GM21515 (cell line): ENCODE measurements around the gene ABCA6.
"Not testable (repeated sequence)": the region's sequence is repeated elsewhere in the genome, so short reads cannot be mapped to it uniquely, and the experiment has no call there.

Experiments
- ATAC-seq: cut with Tn5 transposase; IDR thresholded peaks from one replicate; pipeline ENCODE4 v1.9.1; 2021; ENCODE audit not compliant: unreplicated experiment

Gene ABCA6

DNA sequence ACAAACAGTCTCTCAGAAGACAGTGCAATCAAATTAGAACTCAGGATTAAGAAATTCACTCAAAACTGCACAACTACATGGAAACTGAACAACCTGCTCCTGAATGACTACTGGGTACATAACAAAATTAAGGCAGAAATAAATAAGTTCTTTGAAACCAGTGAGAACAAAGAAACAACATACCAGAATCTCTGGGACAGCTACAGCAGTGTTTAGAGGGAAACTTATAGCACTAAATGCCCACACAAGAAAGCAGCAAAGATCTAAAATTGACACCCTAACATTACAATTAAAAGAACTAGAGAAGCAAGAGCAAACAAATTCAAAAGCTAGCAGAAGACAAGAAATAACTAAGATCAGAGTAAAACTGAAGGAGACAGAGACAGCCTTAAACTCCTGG lies 68.3 kb downstream of the ABCA6 start:
- not testable (repeated sequence) for ATAC-seq

DNA sequence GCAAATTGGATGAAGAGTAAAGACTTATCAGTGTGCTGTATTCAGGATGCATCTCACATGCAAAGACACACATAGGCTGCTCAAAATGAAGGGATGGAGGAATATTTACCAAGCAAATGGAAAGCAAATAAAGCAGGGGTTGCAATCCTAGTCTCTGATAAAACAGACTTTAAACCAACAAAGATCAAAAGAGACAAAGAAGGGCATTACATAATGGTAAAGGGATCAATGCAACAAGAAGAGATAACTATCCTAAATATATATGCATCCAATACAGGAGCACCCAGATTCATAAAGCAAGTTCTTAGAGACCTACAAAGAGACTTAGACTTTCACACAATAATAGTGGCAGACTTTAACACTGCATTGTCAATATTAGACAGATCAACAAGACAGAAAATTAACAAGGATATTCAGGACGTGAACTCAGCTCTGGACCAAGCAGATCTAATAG lies 68.9 kb downstream of the ABCA6 start:
- not testable (repeated sequence) for ATAC-seq

DNA sequence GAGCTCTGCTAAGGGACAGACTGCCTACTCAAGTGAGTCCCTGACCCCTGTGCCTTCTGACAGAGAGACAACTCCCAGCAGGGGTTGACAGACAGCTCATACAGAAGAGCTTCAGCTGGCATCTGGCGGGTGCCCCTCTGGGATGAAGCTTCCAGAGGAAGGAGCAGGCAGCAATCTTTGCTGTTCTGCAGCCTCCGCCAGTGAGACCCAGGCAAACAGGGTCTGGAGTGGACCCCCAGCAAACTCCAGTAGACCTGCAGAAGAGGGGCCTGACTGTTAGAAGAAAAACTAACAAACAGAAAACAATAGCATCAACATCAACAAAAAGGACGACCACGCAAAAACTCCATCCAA lies 70.5 kb downstream of the ABCA6 start:
- not testable (repeated sequence) for ATAC-seq

DNA sequence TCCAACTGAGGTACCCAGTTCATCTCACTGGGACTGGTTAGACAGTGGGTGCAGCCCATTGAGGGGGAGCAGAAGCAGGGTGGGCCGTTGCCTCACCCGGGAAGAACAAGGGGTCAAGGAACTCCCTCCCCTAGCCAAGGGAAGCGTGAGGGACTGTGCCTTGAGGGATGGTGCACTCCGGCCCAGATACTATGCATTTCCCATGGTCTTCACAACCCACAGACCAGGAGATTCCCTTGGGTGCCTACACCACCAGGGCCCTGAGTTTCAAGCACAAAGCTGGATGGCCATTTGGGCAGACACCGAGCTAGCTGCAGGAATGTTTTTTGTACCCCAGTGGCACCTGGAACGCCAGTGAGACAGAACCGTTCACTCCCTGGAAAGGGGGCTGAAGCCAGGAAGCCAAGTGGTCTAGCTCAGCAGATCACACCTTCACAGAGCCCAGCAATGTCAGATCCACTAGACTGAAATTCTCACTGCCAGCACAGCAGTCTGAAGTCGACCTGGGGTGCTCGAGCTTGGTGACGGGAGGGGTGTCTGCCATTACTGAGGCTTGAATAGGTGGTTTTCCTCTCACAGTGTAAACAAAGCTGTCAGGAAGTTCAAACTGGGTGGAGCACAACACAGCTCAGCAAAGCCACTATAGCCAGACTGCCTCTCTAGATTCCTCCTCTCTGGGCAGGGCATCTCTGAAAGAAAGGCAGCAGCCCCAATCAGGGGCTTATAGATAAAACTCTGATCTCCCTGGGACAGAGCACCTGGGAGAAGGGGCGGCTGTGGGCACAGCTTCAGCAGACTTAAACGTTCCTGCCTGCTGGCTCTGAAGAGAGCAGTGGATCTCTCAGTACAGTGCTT lies 71.1 kb downstream of the ABCA6 start:
- not testable (repeated sequence) for ATAC-seq

DNA sequence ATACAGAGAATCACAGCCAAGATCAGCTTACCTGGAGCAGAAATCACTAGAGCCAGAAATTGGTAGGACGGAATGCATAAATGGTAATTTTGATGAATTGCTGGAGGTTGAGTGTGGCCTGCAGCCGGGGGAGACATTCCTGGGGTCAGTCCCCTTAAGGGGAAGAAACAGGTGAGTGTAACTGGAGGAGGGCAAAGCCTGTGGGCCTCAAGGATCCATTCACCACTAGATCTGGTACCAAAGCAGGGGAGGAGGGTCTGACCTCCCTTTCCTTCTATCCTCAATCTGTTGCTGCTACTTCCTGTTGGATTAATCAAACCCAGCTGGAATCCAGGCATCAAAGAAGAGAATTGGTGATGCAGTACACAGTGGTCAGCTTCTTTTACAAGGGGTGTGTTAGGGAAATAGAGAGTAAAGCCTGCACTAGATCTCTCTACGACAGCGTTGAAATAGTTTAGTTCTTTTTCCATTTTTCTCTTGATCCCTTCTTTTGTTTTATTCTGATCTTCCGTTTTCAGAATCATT lies 72.4 kb downstream of the ABCA6 start:
- no peak for ATAC-seq

DNA sequence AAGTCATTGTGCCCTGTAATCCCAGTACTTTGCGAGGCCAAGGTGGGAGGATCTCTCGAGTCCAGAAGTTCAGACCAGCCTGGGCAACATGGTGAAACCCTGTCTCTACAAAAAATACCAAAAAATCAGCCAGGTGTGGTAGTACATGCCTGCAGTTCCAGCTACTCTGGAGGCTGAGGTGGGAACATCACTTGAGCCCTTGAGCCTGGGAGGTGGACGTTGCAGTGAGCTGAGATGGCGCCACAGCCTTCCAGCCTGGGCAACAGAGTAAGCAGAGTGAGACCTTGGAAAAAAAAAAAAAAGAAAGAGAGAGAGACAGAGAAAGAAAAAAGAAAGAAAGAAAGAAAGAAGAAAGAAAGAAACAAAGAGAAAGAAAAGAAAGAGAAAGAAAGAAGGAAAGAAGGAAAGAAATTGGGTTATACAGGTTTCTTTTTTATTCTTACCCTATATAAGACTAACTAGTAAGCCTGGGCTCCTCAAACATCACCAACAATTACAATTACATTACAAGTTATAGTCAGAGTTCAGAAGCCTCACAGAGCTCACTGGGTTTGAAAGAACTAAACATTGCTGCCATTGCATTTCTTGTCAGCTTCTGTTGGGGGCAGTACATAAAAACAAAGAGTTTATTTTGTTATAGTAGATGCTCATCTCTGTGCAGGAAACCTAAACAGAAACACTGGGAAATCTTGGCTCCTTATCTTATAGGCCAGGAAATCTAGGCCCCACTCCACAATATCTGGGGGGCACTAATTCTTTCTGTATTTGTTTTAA lies 74.2 kb downstream of the ABCA6 start:
- no peak for ATAC-seq

DNA sequence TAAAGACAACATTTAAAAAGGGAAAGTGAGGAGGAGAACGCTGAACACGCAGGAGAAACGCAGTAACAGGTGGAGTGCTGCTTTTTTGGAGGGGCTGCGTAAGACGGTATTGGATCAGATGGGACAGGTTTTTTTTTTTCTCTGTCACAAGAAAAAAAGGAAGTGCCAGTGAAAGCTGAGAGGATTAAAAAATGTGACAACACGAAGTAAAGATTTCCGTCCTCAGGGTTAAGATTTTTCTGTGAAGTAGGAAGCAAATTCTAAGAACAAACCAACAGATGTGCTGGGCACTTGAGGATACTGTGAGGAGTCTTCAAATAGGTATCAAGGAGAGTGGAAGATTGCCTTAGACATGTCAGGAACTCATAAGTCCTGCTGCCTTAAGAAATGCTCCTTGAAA lies 75.2 kb downstream of the ABCA6 start:
- no peak for ATAC-seq

DNA sequence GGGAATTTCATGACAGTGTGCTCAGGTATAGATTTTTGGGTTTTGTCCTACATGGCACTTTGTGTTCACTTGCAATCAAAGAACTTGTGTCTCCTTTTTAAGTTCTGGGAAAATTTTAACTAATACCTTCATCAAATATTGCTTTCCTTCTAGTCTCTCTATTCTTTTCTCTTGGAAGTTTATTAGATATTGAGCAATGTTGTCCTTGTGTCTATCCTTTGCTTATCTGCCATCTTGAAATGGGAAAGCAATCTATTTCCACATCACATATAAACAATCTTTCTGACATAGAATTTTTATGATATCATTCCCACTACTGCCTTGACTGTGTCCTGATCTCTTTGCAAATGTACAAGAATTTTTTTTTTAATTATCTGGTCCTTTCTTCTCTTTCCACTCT lies 76.6 kb downstream of the ABCA6 start:
- no peak for ATAC-seq

DNA sequence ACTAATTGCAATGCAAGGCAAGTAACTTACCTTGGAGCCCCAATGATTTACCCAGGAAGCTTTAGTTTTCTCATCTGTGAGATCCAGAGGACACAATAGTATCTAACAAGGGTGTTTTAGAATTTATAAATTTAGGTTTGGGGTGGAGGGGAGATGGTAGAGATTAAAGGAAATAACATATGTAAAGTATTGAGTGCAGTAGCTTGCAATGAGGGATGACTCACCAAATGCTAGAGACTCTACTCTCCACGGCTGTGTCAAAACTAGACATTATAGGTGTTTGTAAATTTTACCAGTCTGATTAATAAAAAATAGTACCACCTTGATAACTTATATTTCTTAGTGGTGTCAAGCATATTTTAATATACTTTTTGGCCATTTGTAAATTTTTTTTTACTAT lies 77.2 kb downstream of the ABCA6 start:
- ATAC-seq = no peak

DNA sequence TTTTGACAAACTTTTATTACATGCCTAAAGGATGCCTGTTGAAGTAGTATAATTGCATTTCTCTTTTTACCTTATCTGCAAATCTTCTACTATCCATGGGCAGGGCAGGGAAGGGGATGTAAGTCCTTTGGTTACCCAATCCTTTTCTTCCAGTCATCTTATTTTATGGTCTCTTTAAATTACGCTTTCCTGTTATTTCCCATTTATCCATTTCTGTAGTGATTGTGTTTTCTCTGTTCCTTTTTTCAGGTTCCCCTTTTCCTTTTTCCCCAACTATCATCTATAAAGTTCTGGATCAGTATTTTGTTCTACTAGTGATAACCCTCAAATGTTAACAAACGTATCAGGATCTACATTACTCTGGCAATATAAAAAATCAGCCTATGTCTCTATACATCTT lies 77.7 kb downstream of the ABCA6 start:
- no peak for ATAC-seq

DNA sequence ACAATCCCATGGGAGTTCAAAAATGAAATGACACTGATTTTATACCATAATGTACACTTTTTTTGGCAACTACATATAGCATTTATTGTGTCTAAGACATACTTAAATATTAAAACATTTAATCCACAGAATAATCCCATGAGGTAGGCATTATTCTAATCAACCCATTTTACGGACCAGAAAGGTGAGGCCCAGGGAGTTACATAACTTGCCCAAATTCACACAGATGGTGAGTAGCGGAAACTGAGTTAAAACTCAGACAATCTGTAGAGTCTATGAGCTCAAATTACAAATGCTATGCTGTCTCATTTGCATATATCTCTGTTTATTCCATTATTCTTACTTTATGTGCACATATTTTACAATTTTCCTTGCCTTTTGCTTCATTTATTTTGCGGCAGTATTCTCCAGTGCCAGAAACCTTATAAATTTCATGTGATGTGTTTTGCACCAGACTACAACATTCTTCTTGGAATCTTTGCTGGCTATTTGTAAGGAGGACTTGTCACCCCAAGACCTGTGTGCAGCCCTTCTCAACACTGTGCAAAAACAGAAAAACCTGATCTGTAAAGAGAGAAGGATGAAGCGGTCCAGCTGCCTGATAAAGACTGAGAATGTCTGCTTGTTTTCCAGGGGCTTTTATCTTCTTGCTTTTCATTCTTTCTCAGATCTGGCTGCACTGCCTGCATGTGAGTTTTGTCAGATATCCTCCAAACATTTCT lies 78.7 kb downstream of the ABCA6 start:
- ATAC-seq = no peak

DNA sequence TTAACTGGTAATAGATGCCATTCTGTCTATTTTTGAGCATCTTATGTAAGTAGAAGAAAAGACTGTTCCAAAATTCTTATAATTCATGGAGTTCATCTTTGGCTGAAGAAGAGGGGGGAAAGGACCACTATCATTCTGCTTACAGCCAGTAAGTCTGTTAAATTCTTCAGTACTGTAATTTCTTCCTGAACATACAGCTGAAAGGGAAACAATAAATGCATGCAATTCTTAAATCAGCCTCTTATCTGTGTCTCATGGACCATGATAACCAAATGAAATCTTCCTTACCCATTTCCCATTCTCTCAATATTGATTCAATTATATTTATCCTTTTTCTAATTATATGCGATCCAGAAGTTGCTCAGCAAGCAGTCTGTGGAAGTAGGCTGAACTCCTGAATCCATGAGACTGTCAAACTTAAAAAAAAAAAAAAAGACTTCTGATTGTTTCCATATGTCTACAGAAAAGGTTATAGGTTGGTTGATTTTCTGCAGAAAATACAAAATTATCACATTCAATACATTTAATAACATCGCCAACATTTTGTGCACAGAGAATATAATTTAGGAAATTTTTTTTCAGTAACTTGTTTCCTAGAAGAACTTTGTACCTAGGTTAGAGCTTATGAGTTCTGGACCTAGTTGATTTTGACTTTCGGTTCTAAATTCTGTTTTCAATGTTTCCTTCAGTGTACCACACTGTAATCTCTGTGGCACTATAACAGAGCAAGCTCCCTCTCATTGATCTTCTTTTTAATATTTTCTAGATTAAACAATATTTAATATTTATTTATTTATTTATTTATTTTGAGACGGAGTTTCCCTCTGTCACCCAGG lies 79.8 kb downstream of the ABCA6 start:
- no peak for ATAC-seq

DNA sequence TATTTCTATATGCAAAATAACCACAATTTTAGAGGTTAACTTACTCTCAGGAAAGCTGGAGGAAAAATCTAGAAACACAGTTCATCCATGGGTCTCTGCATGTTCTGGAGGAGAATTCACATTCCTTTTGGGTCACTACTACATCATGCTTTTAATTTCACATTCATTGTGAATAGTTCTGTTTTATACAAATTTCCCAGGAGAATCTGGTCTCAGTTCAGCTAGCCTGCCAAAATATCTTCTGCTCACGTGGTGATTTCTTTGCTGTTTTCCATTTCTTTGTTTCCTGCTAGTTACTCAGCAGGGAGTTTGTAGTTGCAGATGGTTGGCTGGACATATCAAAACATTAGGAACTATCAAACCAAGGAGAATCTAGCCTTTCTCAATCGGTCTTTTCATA lies 80.9 kb downstream of the ABCA6 start, which contains the start of gene ABCA9:
ABCA9 (minus strand) TSS at position 106 of the 400 bp plus-strand sequence. CDS start 9,801 bp downstream, outside the sequence.
- no peak for ATAC-seq

DNA sequence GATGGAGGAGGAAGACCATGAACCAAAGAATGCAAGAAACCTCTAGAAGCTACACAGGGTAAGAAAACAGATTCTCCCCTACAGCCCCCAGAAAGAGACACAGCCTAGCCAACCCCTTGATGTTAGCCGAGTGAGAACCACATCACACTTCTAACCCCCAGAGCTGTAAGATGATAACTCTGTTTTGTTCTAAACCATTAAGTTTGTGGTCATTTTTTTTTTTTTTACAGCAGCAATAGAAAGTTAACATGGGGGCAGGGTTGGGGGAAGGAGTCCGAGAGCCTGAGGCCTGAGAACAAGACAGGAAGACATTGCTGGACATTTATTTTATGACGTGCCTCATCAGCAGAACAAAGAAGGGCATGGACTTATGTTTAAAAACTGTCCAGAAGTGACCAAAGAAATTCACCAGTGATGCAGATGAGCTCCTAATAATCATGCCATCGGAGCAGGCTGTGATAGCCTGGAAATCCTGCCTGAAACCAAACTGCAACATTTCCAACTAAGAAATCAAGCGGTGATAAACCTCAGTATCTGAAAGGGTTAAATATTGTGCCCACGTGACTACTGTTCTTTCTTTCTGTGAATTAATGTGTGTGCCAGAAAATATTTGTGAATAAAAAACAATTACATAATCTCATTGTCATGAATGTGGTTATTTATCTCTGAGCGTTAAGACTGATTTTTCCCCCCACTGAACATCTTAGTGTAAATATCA lies 82.1 kb downstream of the ABCA6 start:
- no peak for ATAC-seq

DNA sequence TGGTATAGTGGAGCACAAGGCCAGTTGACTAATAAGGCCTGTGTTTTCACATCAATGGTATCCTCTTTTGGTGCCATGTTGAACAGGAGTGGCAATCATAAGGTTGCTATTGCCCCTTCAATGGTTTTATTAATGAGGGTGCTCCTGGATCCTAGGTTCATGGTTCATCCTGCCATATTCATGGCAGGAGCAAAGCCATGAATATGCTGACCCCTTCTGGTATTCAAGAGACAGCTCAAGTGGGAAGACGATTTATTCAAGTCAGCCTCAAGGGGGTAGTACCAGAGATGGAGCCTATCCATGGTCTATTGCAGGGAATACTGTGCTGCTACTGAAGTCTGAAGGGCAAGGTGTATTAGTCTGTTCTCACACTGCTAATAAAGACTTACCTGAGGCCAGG lies 83.5 kb downstream of the ABCA6 start:
- ATAC-seq = no peak

DNA sequence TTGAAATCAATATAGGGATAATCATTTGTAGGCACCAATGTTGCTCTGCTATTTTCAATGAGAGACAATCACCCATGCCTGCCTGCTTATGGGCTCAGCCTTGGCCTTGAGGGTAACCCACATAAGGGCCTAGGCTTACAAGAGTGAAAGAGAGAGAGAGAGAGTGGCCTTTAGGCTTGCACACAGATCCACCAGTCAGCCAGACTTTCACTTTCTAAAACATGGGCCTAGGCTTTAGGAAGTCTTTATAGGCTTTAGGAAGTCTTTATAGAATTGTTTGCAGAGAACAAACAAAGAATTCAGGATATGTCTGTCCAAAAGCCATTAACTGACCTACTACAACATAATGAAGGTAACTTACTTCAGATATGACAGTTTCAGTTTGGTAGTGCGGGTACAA lies 84.4 kb downstream of the ABCA6 start:
- ATAC-seq = no peak

DNA sequence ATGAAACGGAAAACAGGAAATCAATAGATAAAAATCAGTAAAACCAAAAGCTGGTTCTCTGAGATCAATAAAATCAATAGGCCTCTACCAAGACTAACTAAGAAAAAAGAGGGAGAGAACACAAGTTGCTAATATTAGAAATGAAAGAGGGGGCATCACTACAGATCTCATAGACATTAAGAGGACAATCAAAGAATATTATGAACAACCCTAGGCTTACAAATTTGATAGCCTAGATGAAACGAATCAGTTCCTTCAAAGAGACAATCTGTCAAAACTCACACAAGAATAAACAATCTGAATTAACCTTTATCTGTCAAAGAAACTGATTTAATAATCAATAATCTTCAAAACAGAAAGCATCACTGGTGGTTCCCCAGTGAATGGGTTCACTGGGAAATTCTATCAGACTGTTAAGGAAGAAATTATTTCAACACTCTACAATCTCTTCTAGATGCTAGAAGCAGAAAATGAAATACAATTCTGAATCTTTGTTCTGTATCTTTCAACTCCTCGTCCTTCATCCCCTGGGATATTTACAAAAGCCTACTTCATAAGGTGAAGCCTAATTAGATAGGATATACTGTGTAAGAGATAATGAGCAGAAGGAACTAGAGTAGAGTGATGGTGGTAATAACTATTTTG lies 85.4 kb downstream of the ABCA6 start:
- no peak for ATAC-seq

DNA sequence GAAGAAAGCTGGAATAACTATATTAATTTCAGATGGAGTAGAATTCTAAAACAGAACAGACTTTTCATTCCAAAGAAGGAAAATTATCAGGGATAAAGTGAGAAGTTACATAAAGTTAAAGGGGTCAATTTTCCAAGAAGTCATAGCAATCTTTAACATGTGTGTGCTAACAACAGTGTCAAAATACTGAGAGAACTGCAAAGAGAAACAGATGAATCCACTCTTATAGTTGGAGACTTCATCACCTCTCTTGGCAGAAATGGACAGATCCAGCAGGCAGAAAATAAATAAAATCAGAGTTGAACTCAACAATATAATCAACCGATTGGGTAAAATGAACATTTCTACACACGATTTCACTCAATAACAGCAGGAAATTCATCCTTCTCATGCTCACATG lies 86.4 kb downstream of the ABCA6 start:
- ATAC-seq = no peak
